Fibroblast of villous mesenchyme (primary cell): ENCODE data around the gene CD164. TPM values are rescaled to one million over a fixed set of nuclear protein-coding genes. Genes with fewer than 3 reads are reported as not detected.

Source experiments
- DNase-seq: peaks from one replicate; pipeline ENCODE4 v3.0.0-alpha.2; 2010; ENCODE audit warnings: low read depth
- H3K4me3 ChIP-seq: 2 replicates; pipeline ENCODE4 v1.5.1; 2011; ENCODE audit warnings: low read depth, mild to moderate bottlenecking, low read length
- total RNA-seq: library from RNA; depleted of rRNA; stranded (reverse); fragments of >200 nt; gene quantifications from 2 replicates; pipeline ENCODE4 v1.2.3, GENCODE V29; 2012
- TF ChIP-seq, protein P1 (sequence below): IDR thresholded peaks from 2 replicates; pipeline ENCODE4 v1.5.1; 2012; ENCODE audit warnings: low read depth, mild to moderate bottlenecking, low read length; ENCODE audit not compliant: insufficient read depth

CD164 gene
- total RNA-seq, 1 donor = 167 TPM

DNA sequence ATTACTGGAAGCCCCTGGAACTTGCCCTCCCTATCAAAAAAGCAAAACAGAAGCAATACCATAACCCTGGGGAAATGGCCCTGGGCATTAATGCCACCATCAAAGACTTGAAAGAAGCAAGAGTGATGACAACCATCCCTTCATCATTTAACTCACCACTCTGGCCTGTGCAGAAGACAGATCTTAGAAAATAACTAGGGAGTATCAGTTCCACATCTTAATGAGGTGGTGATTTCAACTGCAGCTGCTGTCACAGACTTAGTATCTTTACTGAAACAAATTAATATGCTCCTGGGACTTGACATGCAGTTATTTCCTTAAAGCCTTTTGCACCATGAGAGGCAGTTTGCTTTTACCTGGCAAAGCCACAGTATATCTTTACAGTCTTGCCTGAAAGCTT is 24.1 kb downstream of the CD164 start:
- H3K4me3 ChIP-seq = no peak overlapping the region

DNA sequence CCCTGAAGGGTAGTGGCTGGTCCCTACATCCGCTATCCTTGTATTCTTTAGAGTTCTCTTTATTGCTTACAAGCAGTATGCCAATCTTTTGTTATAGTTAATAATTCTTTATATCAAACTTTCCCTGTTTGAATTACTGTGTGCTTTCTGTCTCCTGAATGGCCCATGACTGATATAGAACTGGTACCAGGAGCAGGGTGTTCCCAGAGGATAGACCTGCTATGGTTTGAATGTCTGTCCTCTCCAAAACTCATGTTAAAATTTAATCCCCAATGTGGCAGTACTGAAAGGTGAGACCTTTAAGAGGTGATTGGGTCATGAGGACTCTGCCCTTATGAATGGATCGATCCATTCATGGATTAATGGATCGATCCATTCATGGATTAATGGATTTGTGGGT is 26.0 kb downstream of the CD164 start:
- no peak overlapping the region for H3K4me3 ChIP-seq
- TF ChIP-seq, protein P1, sequence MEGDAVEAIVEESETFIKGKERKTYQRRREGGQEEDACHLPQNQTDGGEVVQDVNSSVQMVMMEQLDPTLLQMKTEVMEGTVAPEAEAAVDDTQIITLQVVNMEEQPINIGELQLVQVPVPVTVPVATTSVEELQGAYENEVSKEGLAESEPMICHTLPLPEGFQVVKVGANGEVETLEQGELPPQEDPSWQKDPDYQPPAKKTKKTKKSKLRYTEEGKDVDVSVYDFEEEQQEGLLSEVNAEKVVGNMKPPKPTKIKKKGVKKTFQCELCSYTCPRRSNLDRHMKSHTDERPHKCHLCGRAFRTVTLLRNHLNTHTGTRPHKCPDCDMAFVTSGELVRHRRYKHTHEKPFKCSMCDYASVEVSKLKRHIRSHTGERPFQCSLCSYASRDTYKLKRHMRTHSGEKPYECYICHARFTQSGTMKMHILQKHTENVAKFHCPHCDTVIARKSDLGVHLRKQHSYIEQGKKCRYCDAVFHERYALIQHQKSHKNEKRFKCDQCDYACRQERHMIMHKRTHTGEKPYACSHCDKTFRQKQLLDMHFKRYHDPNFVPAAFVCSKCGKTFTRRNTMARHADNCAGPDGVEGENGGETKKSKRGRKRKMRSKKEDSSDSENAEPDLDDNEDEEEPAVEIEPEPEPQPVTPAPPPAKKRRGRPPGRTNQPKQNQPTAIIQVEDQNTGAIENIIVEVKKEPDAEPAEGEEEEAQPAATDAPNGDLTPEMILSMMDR = no peak
- no peak for DNase-seq

More for the DNA sequence above, 24.1 kb downstream of the CD164 start:
- TF ChIP-seq, protein P1 = no peak
- no peak for DNase-seq

DNA sequence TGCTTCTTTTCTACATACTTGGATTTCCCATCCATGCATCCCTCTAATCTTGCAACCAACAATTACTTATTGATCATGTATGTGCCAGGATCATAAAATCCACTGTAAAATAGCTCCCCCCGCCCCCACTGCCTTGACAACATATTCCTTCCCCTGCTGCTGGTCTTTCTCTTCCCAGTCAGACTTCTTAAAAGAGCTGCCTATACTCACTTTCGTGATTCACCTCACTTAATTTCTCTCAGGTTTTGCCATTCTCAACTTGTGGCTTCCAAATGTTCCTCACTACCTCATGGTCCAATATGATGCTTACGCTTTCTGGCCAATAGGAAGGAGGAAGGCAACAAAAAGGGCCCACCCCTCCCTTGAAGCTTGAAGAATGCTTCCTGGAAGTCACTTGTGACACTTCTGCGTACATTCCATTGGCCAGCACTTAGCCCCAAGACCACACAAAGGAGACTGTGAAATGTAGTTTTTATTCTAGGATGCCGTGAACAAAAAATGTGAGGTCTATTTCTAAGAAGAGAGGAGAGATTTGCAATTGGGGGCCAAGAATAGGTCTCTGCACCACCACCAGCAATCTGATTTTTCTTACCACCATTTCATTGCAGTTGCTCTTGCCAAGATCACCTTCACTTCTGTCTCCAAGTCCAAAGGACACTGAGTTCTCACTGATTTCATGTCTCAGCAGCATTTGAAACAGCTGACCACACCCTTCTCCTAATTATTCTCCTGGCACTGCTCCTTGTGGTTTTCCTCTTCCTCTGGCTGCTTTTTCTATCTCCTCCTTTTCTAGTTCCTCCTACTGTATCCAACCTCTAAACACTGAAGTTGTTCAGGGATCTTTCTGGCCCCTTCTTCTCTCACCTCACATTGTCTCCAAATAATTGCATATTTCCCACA is 30.8 kb downstream of the CD164 start:
- TF ChIP-seq, protein P1 = no peak
- DNase-seq = no peak

DNA sequence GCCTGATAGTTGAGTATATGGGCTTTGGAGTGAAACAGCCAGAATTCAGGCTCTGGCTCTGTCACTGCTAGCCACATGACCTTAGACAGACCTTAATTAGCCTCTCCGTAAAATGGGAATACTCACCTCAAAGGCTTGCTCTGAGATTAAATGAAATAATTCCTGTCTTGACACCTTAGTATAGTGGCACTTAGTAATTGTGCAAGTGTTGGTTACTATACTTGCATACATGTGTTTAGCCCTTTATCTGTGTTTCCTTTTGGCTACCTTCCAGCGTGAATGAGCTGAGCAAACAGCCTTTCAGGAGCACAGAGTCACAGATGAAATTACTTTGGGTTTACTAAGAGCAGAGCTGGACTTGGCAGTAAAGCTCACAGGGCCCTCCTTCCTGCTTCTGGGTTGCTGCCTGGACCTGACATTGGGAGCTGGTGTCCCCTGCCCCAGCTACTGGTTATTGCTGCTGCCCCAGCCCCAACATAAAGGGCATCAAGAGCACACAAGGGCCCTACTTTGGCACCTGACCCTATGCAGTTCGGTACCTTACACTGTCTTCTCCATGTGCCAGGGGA is 32.8 kb downstream of the CD164 start:
- no peak overlapping the region for H3K4me3 ChIP-seq
- TF ChIP-seq, protein P1 = no peak
- DNase-seq = peak; percentile 71

More for the DNA sequence above, 30.8 kb downstream of the CD164 start:
- no peak overlapping the region for H3K4me3 ChIP-seq

DNA sequence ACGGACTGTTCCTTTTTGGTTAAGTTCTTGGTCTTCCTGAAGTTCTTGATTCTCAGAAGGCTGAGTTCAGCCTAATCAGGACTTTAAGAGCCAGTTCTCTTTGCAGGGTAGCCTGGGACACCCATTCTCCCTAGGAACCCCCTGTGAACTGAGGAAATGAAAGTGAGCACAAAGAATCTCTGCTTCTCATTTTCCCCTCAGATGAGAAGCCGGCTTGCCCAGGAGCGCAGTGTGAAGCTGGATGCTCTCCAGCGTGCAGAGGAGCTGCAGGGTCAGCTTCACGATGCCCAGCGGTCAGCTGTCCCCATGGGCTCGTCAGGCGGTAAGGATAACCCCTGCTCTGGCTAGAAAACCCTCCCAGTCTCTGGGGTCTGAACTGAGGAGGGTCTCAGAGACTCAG is 34.0 kb downstream of the CD164 start:
- no peak overlapping the region for H3K4me3 ChIP-seq
- no peak for DNase-seq

DNA sequence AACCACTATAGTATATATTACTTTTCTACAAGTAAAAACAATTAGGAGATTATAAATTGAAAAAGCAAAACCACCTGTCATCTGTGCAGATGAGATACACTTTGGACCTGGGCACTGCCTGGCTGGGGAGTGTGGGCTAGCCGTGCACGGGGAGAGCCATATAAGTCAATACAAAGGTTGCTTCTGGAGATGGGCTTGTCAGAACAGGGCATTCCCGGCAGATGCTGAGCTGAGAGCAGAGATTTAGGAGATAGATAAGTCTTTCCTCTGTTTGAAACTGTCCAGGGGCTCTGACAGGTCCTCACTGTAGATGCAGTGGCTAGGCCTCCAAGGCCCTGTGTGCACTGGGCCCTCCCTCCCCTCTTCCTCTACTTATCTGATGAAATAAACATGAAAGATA is 34.5 kb downstream of the CD164 start:
- DNase-seq = no peak
- TF ChIP-seq, protein P1 = no peak
- no peak overlapping the region for H3K4me3 ChIP-seq

More for the DNA sequence above, 34.0 kb downstream of the CD164 start:
- TF ChIP-seq, protein P1 = no peak

DNA sequence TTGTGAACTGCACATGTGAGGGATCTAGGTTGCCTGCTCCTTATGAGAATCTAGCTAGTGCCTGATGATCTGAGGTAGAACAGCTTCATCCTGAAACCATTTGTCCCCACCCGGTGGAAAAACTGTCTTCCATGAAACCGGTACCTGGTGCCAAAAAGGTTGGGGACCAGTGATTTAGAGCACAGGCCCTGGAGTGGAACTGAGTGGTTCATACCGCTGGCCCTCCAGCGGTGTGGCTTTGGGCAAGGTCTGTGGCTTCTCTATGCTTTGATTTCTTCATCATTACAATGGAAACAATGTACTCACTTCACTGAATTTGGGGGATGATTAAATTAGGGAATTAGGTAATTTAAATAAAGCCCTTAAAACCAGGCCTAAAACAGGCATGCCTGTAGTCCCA is 36.3 kb downstream of the CD164 start:
- TF ChIP-seq, protein P1 = no peak
- DNase-seq = no peak

More for the DNA sequence above, 36.3 kb downstream of the CD164 start:
- H3K4me3 ChIP-seq = no peak overlapping the region
